Lung (tissue), 12 donors: ENCODE data around the gene ARID1A. TPM values are rescaled to one million over a fixed set of nuclear protein-coding genes. Genes with fewer than 3 reads are reported as not detected.

Source experiments
- ATAC-seq: fragments of 200-7000 bp; cut with Tn5 transposase; one replicate; pipeline ENCODE4 v1.9.1; 2020; ENCODE audit warnings: moderate number of reproducible peaks; ENCODE audit not compliant: insufficient read depth, low FRiP score
- DNase-seq, 3 donors: peaks; one replicate each; pipeline ENCODE4 v3.0.0-alpha.2; 2013 to 2017
- H3K27ac ChIP-seq, 2 donors: one replicate each; pipeline ENCODE4 v1.5.1; 2013; ENCODE audit warnings: mild to moderate bottlenecking in 2 of 2, moderate library complexity in 2 of 2, control low read depth in 1 of 2, inconsistent platforms in 1 of 2, low read depth in 1 of 2, low read length in 1 of 2
- H3K27me3 ChIP-seq, 3 donors: one replicate each; pipeline ENCODE4 v1.5.1; 2013; ENCODE audit warnings: low read length in 2 of 3; ENCODE audit not compliant: control insufficient read depth in 3 of 3, insufficient read depth in 3 of 3
- H3K36me3 ChIP-seq, 4 donors: one replicate each; pipeline ENCODE4 v1.5.1; 2013; ENCODE audit warnings: low read length in 4 of 4, mild to moderate bottlenecking in 1 of 4, moderate library complexity in 1 of 4; ENCODE audit not compliant: control insufficient read depth in 4 of 4, insufficient read depth in 4 of 4
- H3K4me1 ChIP-seq, 5 donors: one replicate each; pipeline ENCODE4 v1.5.1; 2013; ENCODE audit warnings: low read length in 5 of 5, mild to moderate bottlenecking in 2 of 5, moderate library complexity in 1 of 5; ENCODE audit not compliant: control insufficient read depth in 5 of 5, insufficient read depth in 5 of 5
- H3K4me3 ChIP-seq: one replicate; pipeline ENCODE4 v1.5.1; 2013; ENCODE audit warnings: mild to moderate bottlenecking, control low read depth, moderate library complexity
- H3K9ac ChIP-seq, 2 donors: one replicate each; pipeline ENCODE4 v1.5.1; 2013; ENCODE audit warnings: low read length in 2 of 2, control low read depth in 1 of 2; ENCODE audit not compliant: insufficient read depth in 1 of 2
- H3K9me3 ChIP-seq, 4 donors: one replicate each; pipeline ENCODE4 v1.5.1; 2013; ENCODE audit warnings: low read length in 3 of 4, mild to moderate bottlenecking in 1 of 4, moderate library complexity in 1 of 4; ENCODE audit not compliant: control insufficient read depth in 4 of 4, insufficient read depth in 3 of 4
- WGBS, 2 donors: extraction: QIAGEN DNeasy Blood & Tissue Kit; methylation state at CpG; one replicate each; pipeline ENCODE4 v1.1.7; 2013; 5-methylcytosine and 5-hydroxymethylcytosine counted together
- polyA plus RNA-seq, 2 donors: library from polyadenylated mRNA; stranded (reverse); fragments of 200-250 nt; gene quantifications; one replicate each; pipeline ENCODE4 v1.2.1, GENCODE V29; 2013
- total RNA-seq, 2 donors: library from RNA; depleted of rRNA in 1 of 2; stranded (reverse); fragments of >200 nt in 1 of 2; gene quantifications; one replicate each; pipeline ENCODE4 v1.2.1, GENCODE V29; 2014 to 2021
- TF ChIP-seq, protein P1 (sequence below): IDR thresholded peaks from 2 replicates; pipeline ENCODE4 v1.5.1; 2012; ENCODE audit warnings: mild to moderate bottlenecking; ENCODE audit errors: control extremely low read depth, extremely low read depth
- donor health status: control.
- donor health status: control.
- donor health status: Bipolar disorder and iron deficiency.
- donor health status: healthy.
- donor health status: DM: yes; HTN: yes; CAD: no.

Gene ARID1A
- total and polyA plus RNA-seq, 4 donors, result 16.1 to 119 (median 50.1) TPM

DNA sequence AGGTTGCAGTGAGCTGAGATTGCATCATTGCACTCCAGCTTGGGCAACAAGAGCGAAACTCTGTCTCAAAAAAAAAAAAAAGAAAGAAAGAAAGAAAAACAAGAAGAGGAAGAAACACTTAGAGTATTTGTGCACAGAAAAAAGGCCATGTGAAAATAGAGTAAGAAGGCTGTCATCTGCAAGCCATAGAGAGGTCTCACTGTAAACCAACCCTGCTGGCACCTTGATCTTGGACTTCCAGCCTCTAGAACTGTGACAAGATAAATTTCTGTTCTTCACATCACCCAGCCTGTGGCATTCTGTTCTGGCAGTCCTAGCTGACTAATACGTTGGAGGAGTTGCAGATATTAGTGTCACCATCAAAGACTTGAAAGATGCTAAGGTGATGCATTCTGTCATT, 118.6 kb downstream of the ARID1A start:
- 45 to 81% methylated on average over 2 of the region's 2 CpGs for WGBS, 2 donors
- Histone ChIP-seq H3K36me3 (no peaks in the 10 kb centered on the region), H3K4me3 (no peak overlapping the region), H3K9ac (no peak overlapping the region), H3K4me1 (no peaks in the 10 kb centered on the region), H3K27ac (no peak overlapping the region), H3K27me3 (no peaks in the 10 kb centered on the region), H3K9me3 (no peaks in the 10 kb centered on the region)
- DNase-seq (no peak), ATAC-seq (no peak)
- TF ChIP-seq, protein P1, sequence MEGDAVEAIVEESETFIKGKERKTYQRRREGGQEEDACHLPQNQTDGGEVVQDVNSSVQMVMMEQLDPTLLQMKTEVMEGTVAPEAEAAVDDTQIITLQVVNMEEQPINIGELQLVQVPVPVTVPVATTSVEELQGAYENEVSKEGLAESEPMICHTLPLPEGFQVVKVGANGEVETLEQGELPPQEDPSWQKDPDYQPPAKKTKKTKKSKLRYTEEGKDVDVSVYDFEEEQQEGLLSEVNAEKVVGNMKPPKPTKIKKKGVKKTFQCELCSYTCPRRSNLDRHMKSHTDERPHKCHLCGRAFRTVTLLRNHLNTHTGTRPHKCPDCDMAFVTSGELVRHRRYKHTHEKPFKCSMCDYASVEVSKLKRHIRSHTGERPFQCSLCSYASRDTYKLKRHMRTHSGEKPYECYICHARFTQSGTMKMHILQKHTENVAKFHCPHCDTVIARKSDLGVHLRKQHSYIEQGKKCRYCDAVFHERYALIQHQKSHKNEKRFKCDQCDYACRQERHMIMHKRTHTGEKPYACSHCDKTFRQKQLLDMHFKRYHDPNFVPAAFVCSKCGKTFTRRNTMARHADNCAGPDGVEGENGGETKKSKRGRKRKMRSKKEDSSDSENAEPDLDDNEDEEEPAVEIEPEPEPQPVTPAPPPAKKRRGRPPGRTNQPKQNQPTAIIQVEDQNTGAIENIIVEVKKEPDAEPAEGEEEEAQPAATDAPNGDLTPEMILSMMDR, result no peak

DNA sequence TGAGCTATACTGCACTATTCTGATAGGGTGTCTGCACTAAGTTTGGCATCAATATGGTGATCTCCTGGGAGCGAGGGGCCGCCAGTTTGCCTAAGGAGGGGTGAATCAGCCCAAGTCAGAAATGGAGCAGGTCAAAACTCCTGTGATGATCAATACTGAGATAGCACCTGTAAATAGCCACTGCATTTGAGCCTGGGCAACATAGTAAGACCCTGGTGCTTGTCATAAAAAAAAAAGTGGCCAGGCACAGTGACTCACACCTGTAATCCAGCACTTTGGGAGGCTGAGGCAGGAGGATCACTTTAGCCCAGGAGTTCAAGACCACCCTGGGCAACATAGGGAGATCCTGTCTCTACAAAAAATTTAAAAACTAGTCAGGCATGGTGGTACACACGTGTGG, 119.1 kb downstream of the ARID1A start:
- Histone ChIP-seq H3K4me1 (no peaks in the 10 kb centered on the region), H3K9me3 (no peaks in the 10 kb centered on the region), H3K27ac (no peak overlapping the region), H3K9ac (no peak overlapping the region), H3K4me3 (no peak overlapping the region), H3K27me3 (no peaks in the 10 kb centered on the region), H3K36me3 (no peaks in the 10 kb centered on the region)
- ATAC-seq (no peak), DNase-seq (no peak)
- 92 to 95% methylated on average over 3 of the region's 3 CpGs for WGBS, 2 donors
- TF ChIP-seq, protein P1, result no peak

DNA sequence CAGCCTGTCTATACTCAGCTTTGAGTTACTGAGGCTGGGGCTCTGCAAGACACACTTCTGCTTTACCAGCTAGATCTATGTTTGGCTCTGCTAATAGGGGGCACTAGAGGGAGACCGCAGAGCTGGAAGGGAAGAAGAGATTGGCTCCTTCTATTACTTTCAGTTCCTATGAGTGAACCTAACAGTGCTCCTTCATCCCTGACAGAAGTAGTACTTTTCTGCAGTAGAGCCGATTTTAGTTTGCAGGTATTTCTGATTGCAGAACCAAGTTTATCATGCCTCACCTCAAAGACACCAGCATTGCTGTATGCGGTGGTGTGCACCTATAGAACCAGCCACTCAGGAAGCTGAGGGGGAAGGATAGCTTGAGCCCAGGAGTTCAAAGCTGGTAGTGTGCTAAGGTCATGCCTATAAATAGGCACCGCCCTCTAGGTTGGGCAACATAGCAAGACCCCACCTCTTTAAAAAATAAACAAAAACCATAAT, 125.0 kb downstream of the ARID1A start:
- Histone ChIP-seq H3K9me3 (no peaks in the 10 kb centered on the region), H3K27ac (no peak overlapping the region)
- ATAC-seq, result peak; percentile 41

More for the DNA sequence above, 125.0 kb downstream of the ARID1A start:
- Histone ChIP-seq H3K9ac (no peak overlapping the region), H3K4me3 (no peak overlapping the region), H3K36me3 (no peaks in the 10 kb centered on the region), H3K27me3 (no peaks in the 10 kb centered on the region), H3K4me1 (peaks cover 0 to 2% (median 0%) of the 10 kb centered on the region in 5 donors)
- no peak for DNase-seq
- 29 to 53% methylated on average over 4 of the region's 4 CpGs for WGBS, 2 donors
- TF ChIP-seq, protein P1, result peak; percentile 16
